Activated effector memory CD4-positive, alpha-beta T cell treated with Interleukin-2 at 50 U/mL for 16 hours (primary cell): ENCODE measurements around the gene COX6A2.
A peak's percentile ranks its signal among the peaks of the same experiment; 100 is the strongest.

ENCODE experiments used
- DNase-seq: peaks from one replicate; pipeline ENCODE4 v3.0.0-alpha.2; 2020

Gene COX6A2

GRCh38 chr16:31428279-31428597 is at the start of gene COX6A2:
TSS of gene COX6A2 (minus strand) at chr16:31428360. CDS start at chr16:31428325, 35 bp downstream.
- no peak for DNase-seq

GRCh38 chr16:31477220-31478216 is 49.4 kb upstream of the COX6A2 start:
- peak; percentile 19 for DNase-seq

GRCh38 chr16:31476303-31477219 is 48.4 kb upstream of the COX6A2 start:
- DNase-seq: peak; percentile 82

GRCh38 chr16:31475946-31476302 is 47.8 kb upstream of the COX6A2 start:
- no peak for DNase-seq

GRCh38 chr16:31474773-31475738 is 46.9 kb upstream of the COX6A2 start:
- DNase-seq: no peak

GRCh38 chr16:31474173-31474714 is 46.1 kb upstream of the COX6A2 start:
- DNase-seq: no peak

- no peak for DNase-seq
These were observed 45.3 kb upstream of the COX6A2 start for GRCh38 chr16:31473264-31473984.

- DNase-seq: no peak
These were observed 44.6 kb upstream of the COX6A2 start for GRCh38 chr16:31472709-31473203.

- no peak for DNase-seq
These were observed 43.9 kb upstream of the COX6A2 start, which contains the start of gene TGFB1I1 for GRCh38 chr16:31471875-31472708. TSS of gene TGFB1I1 (plus strand) at chr16:31472152. CDS start at chr16:31472189, 37 bp downstream.

GRCh38 chr16:31471241-31471874 is 43.2 kb upstream of the COX6A2 start:
- DNase-seq: no peak

- no peak for DNase-seq
These were observed 42.5 kb upstream of the COX6A2 start for GRCh38 chr16:31470615-31471014.

- no peak for DNase-seq
These were observed 39.7 kb upstream of the COX6A2 start for GRCh38 chr16:31467858-31468257.

- no peak for DNase-seq
These were observed 39.1 kb upstream of the COX6A2 start for GRCh38 chr16:31467151-31467773.

- no peak for DNase-seq
These were observed 38.3 kb upstream of the COX6A2 start for GRCh38 chr16:31466381-31466841.

- DNase-seq: no peak
These were observed 37.7 kb upstream of the COX6A2 start for GRCh38 chr16:31465788-31466370.

GRCh38 chr16:31464781-31465260 is 36.7 kb upstream of the COX6A2 start:
- no peak for DNase-seq

GRCh38 chr16:31464348-31464769 is 36.2 kb upstream of the COX6A2 start:
- no peak for DNase-seq
